Right atrium auricular region (tissue), 2 donors: ENCODE data around the gene PTPN14. TPM values are rescaled to one million over a fixed set of nuclear protein-coding genes. Genes with fewer than 3 reads are reported as not detected.

Experiments
- DNase-seq: peaks from one replicate; pipeline ENCODE4 v3.0.0-alpha.2; 2019; ENCODE audit warnings: low spot score
- H3K27ac ChIP-seq, 2 donors: fragments of 200-600 bp; sonication (generic); 1 replicate in 1 of 2; 2 replicates in 1 of 2; pipeline ENCODE4 v1.5.1; 2016 to 2019
- H3K27me3 ChIP-seq, 2 donors: fragments of 200-600 bp; sonication (generic); one replicate each; pipeline versions ENCODE4 v1.5.1 to v1.6.0; 2017 to 2019
- H3K36me3 ChIP-seq: fragments of 200-600 bp; sonication (generic); one replicate; pipeline ENCODE4 v1.5.1; 2016
- H3K4me1 ChIP-seq, 2 donors: fragments of 200-600 bp; sonication (generic); one replicate each; pipeline versions ENCODE4 v1.5.1 to v1.6.0; 2017 to 2019
- H3K4me3 ChIP-seq, 2 donors: fragments of 200-600 bp; sonication (generic); 1 replicate in 1 of 2; 2 replicates in 1 of 2; pipeline ENCODE4 v1.5.1; 2017 to 2019; ENCODE audit warnings: mild to moderate bottlenecking in 1 of 2, moderate library complexity in 1 of 2
- H3K9me3 ChIP-seq, 2 donors: fragments of 200-600 bp; sonication (generic); one replicate each; pipeline ENCODE4 v1.5.1; 2019
- total RNA-seq, 2 donors: library from RNA; depleted of rRNA; stranded (reverse); fragments of >200 nt; gene quantifications; one replicate each; pipeline ENCODE4 v1.1.0, GENCODE V29; 2016
- TF ChIP-seq, protein P1 (sequence below), 2 donors: fragments of 200-600 bp; sonication (generic); IDR thresholded peaks; one replicate each; pipeline ENCODE4 v1.5.1; 2019; ENCODE audit warnings: antibody characterized with exemption in 2 of 2

PTPN14 gene
- total RNA-seq, 2 donors from 2014 or later: 8.4 to 27.2 TPM

DNA sequence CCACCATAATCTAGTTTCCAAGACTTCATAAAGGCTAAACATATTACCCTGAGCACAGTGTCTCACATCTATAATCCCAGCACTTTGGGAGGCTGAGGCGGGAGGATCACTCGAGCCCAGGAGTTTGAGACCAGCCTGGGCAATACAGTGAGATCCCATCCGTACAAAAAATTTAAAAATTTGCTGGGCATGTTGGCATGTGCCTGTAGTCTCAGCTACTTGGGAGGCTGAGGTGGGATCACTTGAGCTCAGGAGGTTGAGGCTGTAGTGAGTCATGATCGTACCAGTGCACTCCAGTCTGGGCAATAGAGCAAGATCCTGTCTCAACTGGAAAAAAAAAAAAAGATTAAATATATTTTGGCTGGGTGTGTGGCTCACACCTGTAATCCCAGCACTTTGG is 90.1 kb downstream of the PTPN14 start:
- H3K9me3 ChIP-seq: no peaks in the 10 kb centered on the region
- no peak overlapping the region for H3K4me3 ChIP-seq
- no peaks in the 10 kb centered on the region for H3K27me3 ChIP-seq
- DNase-seq: no peak
- no peaks in the 10 kb centered on the region for H3K36me3 ChIP-seq
- no peaks in the 10 kb centered on the region for H3K4me1 ChIP-seq
- no peak overlapping the region for H3K27ac ChIP-seq
- TF ChIP-seq, protein P1, sequence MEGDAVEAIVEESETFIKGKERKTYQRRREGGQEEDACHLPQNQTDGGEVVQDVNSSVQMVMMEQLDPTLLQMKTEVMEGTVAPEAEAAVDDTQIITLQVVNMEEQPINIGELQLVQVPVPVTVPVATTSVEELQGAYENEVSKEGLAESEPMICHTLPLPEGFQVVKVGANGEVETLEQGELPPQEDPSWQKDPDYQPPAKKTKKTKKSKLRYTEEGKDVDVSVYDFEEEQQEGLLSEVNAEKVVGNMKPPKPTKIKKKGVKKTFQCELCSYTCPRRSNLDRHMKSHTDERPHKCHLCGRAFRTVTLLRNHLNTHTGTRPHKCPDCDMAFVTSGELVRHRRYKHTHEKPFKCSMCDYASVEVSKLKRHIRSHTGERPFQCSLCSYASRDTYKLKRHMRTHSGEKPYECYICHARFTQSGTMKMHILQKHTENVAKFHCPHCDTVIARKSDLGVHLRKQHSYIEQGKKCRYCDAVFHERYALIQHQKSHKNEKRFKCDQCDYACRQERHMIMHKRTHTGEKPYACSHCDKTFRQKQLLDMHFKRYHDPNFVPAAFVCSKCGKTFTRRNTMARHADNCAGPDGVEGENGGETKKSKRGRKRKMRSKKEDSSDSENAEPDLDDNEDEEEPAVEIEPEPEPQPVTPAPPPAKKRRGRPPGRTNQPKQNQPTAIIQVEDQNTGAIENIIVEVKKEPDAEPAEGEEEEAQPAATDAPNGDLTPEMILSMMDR (IDR thresholded peaks at IDR 0.05): no peak

DNA sequence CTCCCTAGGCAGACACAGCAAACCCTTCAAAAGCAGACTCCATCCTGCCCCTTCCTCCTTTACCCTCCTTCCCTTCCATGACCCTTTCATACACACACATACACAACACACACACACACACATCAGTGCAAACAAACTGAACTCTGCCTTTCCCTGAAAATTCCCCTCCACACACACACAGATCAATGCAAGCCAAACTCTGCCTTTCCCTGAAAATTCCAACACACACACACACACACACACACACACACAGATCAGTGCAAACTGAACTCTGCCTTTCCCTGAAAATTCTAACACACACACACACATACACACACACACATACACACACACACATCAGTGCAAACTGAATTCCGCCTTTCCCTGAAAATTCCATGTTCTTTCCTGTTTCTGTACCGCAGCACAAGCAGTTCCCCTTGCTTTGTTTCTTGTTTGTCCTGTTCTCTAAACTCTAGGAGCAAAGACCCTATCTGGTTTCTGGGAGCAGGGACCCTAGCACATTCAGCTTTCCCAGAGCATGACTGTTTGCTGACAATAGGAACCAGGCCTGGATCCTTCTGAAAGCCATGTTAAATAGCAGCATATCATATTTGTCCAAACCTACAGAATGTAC is 91.0 kb downstream of the PTPN14 start:
- TF ChIP-seq, protein P1 (IDR thresholded peaks at IDR 0.05): no peak
- Histone ChIP-seq H3K36me3 (no peaks in the 10 kb centered on the region), H3K27me3 (no peaks in the 10 kb centered on the region), H3K4me1 (no peaks in the 10 kb centered on the region), H3K27ac (no peak overlapping the region), H3K9me3 (no peaks in the 10 kb centered on the region), H3K4me3 (no peak overlapping the region)
- DNase-seq: no peak

DNA sequence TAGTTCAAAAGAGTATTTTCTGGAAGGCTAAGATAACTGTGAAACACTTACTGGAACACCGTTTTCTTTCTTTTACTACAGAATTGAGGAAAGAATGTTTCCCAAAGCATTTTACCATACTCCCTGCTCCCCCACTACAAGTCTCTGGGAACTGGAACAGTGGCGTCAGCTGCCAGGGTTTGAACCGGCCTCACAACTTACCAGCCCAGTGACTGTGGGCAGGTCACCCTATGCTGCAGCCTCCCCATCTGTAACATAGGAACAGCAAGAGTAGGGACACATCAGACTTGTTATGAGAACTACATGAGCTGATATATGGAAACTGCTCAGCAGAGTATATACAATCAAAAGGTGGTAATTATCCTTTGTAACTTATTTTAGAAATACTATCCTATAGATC is 91.5 kb downstream of the PTPN14 start:
- Histone ChIP-seq H3K27ac (no peak overlapping the region), H3K4me1 (peaks cover 0 to 5% of the 10 kb centered on the region in 2 donors), H3K36me3 (no peaks in the 10 kb centered on the region), H3K9me3 (no peaks in the 10 kb centered on the region), H3K27me3 (no peaks in the 10 kb centered on the region), H3K4me3 (no peak overlapping the region)
- DNase-seq: no peak
- TF ChIP-seq, protein P1 (IDR thresholded peaks at IDR 0.05): no peak

DNA sequence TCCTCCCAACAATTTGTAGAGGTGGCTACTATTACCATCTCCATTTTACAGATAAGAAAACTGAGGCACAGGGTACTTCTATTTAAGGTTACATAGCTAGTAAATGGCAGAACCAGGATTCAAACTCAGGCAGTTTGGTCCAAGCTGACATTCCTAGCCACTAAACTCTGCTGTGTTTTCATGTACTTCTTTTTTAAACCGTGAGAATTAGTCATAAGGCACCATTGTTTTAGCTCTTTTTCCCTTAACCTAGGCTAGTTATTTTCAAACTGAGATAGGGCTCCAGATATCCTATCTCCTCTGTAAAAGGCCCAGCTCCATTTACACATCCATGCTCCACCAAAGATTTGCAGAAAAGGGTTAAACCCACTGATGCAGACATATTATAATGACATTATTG is 92.9 kb downstream of the PTPN14 start:
- Histone ChIP-seq H3K4me1 (peaks cover 0 to 11% of the 10 kb centered on the region in 2 donors), H3K27ac (no peak overlapping the region), H3K36me3 (no peaks in the 10 kb centered on the region), H3K9me3 (no peaks in the 10 kb centered on the region), H3K27me3 (no peaks in the 10 kb centered on the region), H3K4me3 (no peak overlapping the region)
- TF ChIP-seq, protein P1 (IDR thresholded peaks at IDR 0.05): no peak
- DNase-seq: no peak

DNA sequence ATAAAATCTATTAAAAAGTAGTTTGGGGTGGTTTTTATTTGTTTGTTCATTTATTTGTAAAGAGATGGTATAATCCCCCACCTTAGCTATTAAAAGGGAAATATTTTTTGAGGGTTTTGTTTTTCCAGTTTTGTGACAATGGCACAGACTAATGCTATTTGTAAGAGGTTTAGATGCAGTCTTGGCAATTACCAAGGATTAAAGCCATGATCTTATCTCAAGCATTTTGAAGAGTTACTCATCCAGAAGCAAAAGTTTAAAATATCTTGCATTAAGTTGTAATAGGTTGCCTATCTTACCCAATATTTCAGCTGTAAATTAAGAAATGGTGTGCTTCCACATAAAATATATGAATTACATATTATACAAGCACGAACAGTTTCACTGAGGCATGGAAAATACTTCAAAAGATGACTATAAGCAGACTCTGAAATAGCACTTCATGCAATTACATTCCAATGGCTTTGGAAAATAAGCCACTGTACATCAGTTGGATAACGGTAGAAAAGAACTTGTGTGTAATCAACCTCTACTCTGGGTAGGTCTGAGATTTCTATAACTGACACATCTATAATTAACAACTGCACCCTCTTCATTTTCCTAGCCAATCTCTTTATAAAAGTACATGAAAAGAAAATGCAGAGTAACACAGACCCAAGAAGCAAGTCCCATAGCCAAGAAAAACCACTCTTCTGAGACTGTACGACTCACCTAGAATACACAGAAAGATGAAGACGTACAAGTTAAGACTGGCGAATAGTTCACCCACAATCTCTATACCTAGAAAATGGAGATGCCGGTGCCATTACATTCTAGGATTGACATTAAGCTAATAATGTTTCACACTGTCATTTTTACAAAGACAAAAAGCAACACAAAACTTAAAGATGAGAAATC is 95.2 kb downstream of the PTPN14 start:
- no peak overlapping the region for H3K27ac ChIP-seq
- DNase-seq: no peak
- H3K4me3 ChIP-seq: no peak overlapping the region
- peaks cover 0 to 11% of the 10 kb centered on the region in 2 donors for H3K4me1 ChIP-seq
- H3K9me3 ChIP-seq: no peaks in the 10 kb centered on the region
- no peaks in the 10 kb centered on the region for H3K27me3 ChIP-seq
- TF ChIP-seq, protein P1 (IDR thresholded peaks at IDR 0.05): no peak
- H3K36me3 ChIP-seq: no peaks in the 10 kb centered on the region
